Hematopoietic multipotent progenitor cell treated with erythropoietin and hydrocortisone succinate and interleukin-3 and kit ligand, for 4 days (in vitro differentiated cells): Measurements from ENCODE around the gene ZBTB7C.

Source experiments
- DNase-seq: peaks from one replicate; pipeline ENCODE4 v3.0.0-alpha.2; 2015

ZBTB7C gene

GRCh38 chr18:48417985-48418384 is 8.8 kb upstream of the ZBTB7C start:
- no peak for DNase-seq

GRCh38 chr18:48413342-48413741 is 4.2 kb upstream of the ZBTB7C start:
- no peak for DNase-seq

GRCh38 chr18:48412339-48412929 is 3.3 kb upstream of the ZBTB7C start:
- DNase-seq: peak; percentile 70

GRCh38 chr18:48410095-48410920 is 1.1 kb upstream of the ZBTB7C start:
- peak; percentile 88 for DNase-seq

- peak; percentile 27 for DNase-seq
Observed at GRCh38 chr18:48409591-48410094, 460 bp upstream of the ZBTB7C start.

- no peak for DNase-seq
Observed at GRCh38 chr18:48408111-48408726, 964 bp downstream of the ZBTB7C start.

GRCh38 chr18:48407358-48407757 is 1.8 kb downstream of the ZBTB7C start:
- no peak for DNase-seq

GRCh38 chr18:48405978-48406377 is 3.2 kb downstream of the ZBTB7C start:
- no peak for DNase-seq

GRCh38 chr18:48404716-48405507 is 4.3 kb downstream of the ZBTB7C start:
- no peak for DNase-seq

GRCh38 chr18:48402953-48403352 is 6.2 kb downstream of the ZBTB7C start:
- DNase-seq: no peak

- no peak for DNase-seq
Observed at GRCh38 chr18:48399303-48400075, 9.7 kb downstream of the ZBTB7C start.

GRCh38 chr18:48398074-48398473 is 11.1 kb downstream of the ZBTB7C start:
- DNase-seq: no peak

- no peak for DNase-seq
Observed at GRCh38 chr18:48397021-48397420, 12.2 kb downstream of the ZBTB7C start.

- no peak for DNase-seq
Observed at GRCh38 chr18:48396561-48396960, 12.6 kb downstream of the ZBTB7C start.

GRCh38 chr18:48395646-48396045 is 13.5 kb downstream of the ZBTB7C start:
- no peak for DNase-seq

GRCh38 chr18:48394176-48394575 is 15.0 kb downstream of the ZBTB7C start:
- no peak for DNase-seq

- no peak for DNase-seq
Observed at GRCh38 chr18:48393776-48394175, 15.4 kb downstream of the ZBTB7C start.

GRCh38 chr18:48393170-48393569 is 16.0 kb downstream of the ZBTB7C start:
- no peak for DNase-seq

- DNase-seq: no peak
Observed at GRCh38 chr18:48392268-48392667, 16.9 kb downstream of the ZBTB7C start.

- no peak for DNase-seq
Observed at GRCh38 chr18:48391868-48392267, 17.3 kb downstream of the ZBTB7C start.

GRCh38 chr18:48390641-48391040 is 18.5 kb downstream of the ZBTB7C start:
- DNase-seq: no peak

GRCh38 chr18:48388478-48388877 is 20.7 kb downstream of the ZBTB7C start:
- DNase-seq: no peak
